Ascending aorta (tissue), 2 donors: ENCODE measurements around the gene CDH23. TPM values are rescaled to one million over a fixed set of nuclear protein-coding genes. Genes with fewer than 3 reads are reported as not detected.

Experiments
- DNase-seq, 2 donors: peaks; one replicate each; pipeline ENCODE4 v3.0.0-alpha.2; 2019; ENCODE audit warnings: low spot score in 2 of 2
- H3K27ac ChIP-seq, 2 donors: fragments of 200-600 bp; sonication (generic); one replicate each; pipeline ENCODE4 v1.5.1; 2016 to 2017; ENCODE audit warnings: mild to moderate bottlenecking in 1 of 2
- H3K27me3 ChIP-seq: fragments of 200-600 bp; sonication (generic); one replicate; pipeline ENCODE4 v1.5.1; 2017
- H3K36me3 ChIP-seq, 2 donors: fragments of 200-600 bp; sonication (generic); one replicate each; pipeline ENCODE4 v1.5.1; 2016
- H3K4me1 ChIP-seq, 2 donors: fragments of 200-600 bp; sonication (generic); one replicate each; pipeline ENCODE4 v1.5.1; 2016 to 2017; ENCODE audit warnings: mild to moderate bottlenecking in 1 of 2
- H3K4me3 ChIP-seq, 2 donors: fragments of 200-600 bp; sonication (generic); one replicate each; pipeline ENCODE4 v1.5.1; 2016 to 2017; ENCODE audit warnings: mild to moderate bottlenecking in 1 of 2
- H3K9me3 ChIP-seq, 2 donors: fragments of 200-600 bp; sonication (generic); one replicate each; pipeline ENCODE4 v1.5.1; 2016
- intact Hi-C: fragments of 100-400 bp; cut with DNase I; formaldehyde crosslinking; loops from one replicate; pipeline ENCODE4 v1.15.1; 2023
- total RNA-seq: library from RNA; depleted of rRNA; stranded (reverse); fragments of >200 nt; gene quantifications from one replicate; pipeline ENCODE4 v1.1.0, GENCODE V29; 2016
- TF ChIP-seq, protein P1 (sequence below), 3 experiments: fragments of 200-600 bp in 2 of 3; fragments of 450-650 bp in 1 of 3; sonication (generic) in 2 of 3; IDR thresholded peaks; one replicate each; pipeline ENCODE4 v1.5.1; 2016 to 2019; ENCODE audit warnings: antibody characterized with exemption in 3 of 3, mild to moderate bottlenecking in 1 of 3, moderate library complexity in 1 of 3

The CDH23 gene
- total RNA-seq, 1 donor from 2014 or later, result 40.9 TPM

DNA sequence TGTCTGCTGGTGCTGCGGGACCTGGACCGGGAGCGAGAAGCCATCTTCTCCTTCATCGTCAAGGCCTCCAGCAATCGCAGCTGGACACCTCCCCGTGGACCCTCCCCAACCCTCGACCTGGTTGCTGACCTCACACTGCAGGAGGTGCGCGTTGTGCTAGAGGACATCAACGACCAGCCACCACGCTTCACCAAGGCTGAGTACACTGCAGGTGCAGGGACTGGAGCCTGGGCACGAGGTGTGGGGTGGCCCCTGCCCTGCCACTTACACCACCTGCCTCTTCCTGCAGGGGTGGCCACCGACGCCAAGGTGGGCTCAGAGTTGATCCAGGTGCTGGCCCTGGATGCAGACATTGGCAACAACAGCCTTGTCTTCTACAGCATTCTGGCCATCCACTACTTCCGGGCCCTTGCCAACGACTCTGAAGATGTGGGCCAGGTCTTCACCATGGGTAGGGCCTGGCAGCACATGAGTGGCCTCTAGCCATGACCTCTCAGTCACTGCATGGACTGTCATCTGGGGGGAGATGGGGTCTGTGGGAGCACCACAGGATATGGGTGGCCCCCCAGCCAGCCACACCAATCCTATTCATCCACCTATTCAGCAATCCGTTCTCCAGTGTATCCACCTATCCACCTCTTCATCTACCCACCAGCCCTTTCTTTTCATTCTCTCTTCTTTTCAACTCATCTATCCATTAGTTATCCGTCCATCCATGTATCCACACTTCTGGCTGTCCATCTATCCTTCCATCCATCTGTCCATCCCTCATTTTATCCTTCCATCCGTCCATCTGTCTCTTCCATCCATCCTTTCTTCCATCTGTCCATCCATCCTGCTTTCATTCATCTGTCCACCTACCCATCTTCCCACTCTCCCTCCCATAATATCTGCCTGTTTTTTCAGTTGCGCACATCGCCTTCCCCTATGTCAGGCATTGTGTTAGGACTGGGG is 411.1 kb downstream of the CDH23 start:
- Histone ChIP-seq H3K27ac (no peak overlapping the region), H3K9me3 (no peaks in the 10 kb centered on the region), H3K4me1 (no peaks in the 10 kb centered on the region), H3K36me3 (no peaks in the 10 kb centered on the region), H3K4me3 (no peak overlapping the region), H3K27me3 (no peaks in the 10 kb centered on the region)
- DNase-seq, result no peak
- intact Hi-C loops, result no loop called here
- TF ChIP-seq, protein P1, sequence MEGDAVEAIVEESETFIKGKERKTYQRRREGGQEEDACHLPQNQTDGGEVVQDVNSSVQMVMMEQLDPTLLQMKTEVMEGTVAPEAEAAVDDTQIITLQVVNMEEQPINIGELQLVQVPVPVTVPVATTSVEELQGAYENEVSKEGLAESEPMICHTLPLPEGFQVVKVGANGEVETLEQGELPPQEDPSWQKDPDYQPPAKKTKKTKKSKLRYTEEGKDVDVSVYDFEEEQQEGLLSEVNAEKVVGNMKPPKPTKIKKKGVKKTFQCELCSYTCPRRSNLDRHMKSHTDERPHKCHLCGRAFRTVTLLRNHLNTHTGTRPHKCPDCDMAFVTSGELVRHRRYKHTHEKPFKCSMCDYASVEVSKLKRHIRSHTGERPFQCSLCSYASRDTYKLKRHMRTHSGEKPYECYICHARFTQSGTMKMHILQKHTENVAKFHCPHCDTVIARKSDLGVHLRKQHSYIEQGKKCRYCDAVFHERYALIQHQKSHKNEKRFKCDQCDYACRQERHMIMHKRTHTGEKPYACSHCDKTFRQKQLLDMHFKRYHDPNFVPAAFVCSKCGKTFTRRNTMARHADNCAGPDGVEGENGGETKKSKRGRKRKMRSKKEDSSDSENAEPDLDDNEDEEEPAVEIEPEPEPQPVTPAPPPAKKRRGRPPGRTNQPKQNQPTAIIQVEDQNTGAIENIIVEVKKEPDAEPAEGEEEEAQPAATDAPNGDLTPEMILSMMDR (IDR thresholded peaks at IDR 0.05), result no peak

DNA sequence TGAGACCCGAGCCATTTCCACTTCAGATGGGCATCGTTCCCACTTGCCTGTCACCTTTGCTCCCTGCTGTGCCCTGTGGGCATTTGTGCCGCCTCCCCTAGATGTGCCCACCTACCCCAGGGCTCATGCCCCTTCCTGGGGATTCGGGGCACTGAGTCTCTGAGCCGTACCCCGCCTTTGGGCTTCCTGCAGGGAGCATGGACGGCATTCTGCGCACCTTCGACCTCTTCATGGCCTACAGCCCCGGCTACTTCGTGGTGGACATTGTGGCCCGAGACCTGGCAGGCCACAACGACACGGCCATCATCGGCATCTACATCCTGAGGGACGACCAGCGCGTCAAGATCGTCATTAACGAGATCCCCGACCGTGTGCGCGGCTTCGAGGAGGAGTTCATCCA is 412.9 kb downstream of the CDH23 start:
- Histone ChIP-seq H3K27ac (no peak overlapping the region), H3K9me3 (no peaks in the 10 kb centered on the region), H3K36me3 (no peaks in the 10 kb centered on the region), H3K4me3 (no peak overlapping the region), H3K4me1 (no peaks in the 10 kb centered on the region), H3K27me3 (no peaks in the 10 kb centered on the region)
- TF ChIP-seq, protein P1 (IDR thresholded peaks at IDR 0.05), result no peak
- intact Hi-C loops, result loop anchor here (5.0 kb wide), 2 partner anchors 412 to 427 kb away; partner anchors contain the start of gene CDH23
- DNase-seq, result no peak

DNA sequence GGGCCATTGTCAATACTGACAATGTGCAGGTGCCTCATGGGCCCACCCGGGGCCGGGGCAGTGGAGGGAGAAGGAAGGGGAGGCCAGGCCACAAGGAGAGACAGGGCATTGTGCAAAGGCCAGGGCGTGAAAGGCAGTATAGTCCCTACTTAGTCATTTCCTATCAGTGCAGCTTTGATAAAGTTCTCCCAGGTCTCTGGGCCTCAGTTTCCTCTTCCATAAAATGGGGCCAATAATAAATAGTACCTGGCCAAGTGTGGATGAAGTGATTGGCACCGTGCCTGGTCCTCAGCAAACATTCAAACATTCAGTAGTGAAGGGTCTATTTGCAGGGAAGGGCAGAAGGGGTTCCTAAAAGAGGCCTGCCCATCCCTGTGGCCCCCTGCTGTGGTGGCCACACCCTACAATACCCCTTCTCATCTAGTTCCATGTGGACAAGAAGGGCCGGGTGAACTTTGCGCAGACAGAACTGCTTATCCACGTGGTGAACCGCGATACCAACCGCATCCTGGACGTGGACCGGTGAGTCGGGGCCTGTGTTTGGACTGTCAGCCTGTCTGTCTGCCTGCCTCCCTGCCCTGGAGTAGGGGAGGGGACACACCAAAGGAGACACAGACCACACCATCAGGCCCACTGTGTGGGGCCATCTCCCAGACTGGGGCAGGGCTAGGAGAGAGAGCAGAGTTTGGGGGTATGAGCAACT is 413.5 kb downstream of the CDH23 start:
- no peak overlapping the region for H3K27ac ChIP-seq
- TF ChIP-seq, protein P1 (IDR thresholded peaks at IDR 0.05), result no peak
- H3K4me1 ChIP-seq, result no peaks in the 10 kb centered on the region
- H3K9me3 ChIP-seq, result no peaks in the 10 kb centered on the region
- no peak for DNase-seq
- H3K36me3 ChIP-seq, result peaks cover 0 to 3% of the 10 kb centered on the region in 2 donors
- H3K27me3 ChIP-seq, result no peaks in the 10 kb centered on the region
- intact Hi-C loops, result loop anchor here (5.0 kb wide), 2 partner anchors 413 to 428 kb away; partner anchors contain the start of gene CDH23
- H3K4me3 ChIP-seq, result no peak overlapping the region

DNA sequence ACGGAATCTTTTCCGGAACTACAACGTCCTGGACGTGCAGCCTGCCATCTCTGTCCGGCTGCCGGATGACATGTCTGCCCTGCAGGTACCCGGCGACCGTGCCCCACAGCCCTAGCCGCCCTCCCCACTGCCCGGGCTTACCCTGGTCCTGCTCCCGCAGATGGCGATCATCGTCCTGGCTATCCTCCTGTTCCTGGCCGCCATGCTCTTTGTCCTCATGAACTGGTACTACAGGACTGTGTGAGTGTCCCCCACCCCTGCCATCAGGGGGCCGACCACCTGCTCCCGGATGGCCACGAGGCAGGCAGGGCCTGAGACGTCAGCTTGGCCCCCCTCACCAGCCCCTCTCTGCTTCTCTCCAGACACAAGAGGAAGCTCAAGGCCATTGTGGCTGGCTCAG is 414.6 kb downstream of the CDH23 start:
- TF ChIP-seq, protein P1 (IDR thresholded peaks at IDR 0.05), result no peak
- intact Hi-C loops, result loop anchor here (1.0 to 5.0 kb wide), 3 partner anchors 414 to 497 kb away; partner anchors contain the start of gene CDH23
- Histone ChIP-seq H3K4me1 (no peaks in the 10 kb centered on the region), H3K9me3 (no peaks in the 10 kb centered on the region), H3K27me3 (no peaks in the 10 kb centered on the region), H3K27ac (no peak overlapping the region), H3K36me3 (peaks cover 11 to 13% of the 10 kb centered on the region in 2 donors), H3K4me3 (no peak overlapping the region)
- no peak for DNase-seq

DNA sequence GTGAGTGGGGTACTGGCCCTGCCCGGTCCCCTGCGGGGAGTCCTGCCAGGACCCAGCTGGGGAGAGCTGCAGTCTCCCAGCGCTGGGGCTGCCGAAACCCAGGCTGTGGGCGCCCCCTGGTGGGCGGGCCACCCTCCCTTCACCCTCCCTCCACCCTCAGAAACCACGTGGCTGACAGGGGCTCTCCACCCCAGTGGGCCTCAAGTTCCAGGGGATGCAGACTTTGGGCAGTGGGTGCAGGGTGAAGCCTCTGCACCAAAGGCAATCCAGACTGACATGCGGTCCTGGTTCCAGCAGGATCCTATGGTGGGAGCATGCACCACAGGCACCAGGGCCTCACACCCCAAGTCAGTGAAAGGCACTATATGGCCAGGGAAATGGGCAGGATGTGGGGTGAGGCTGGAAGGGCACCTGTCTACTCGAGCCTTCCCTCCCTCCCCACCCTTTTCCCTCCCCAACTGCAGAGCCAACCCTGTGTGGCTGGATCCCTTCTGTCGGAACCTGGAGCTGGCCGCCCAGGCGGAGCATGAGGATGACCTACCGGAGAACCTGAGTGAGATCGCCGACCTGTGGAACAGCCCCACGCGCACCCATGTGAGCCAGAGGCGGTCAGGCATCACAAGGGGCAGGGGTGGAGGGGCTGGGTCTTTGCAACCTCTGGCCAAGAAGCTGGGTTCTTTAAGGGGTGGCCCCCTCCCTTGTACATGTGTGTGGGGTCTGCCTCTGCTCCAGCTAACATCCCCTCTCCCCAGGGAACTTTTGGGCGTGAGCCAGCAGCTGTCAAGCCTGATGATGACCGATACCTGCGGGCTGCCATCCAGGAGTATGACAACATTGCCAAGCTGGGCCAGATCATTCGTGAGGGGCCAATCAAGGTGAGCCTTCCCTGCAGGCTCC is 415.5 kb downstream of the CDH23 start:
- DNase-seq, result peak in 1 of 2 donors; percentile 75
- H3K4me3 ChIP-seq, result no peak overlapping the region
- H3K27me3 ChIP-seq, result no peaks in the 10 kb centered on the region
- TF ChIP-seq, protein P1 (IDR thresholded peaks at IDR 0.05), result peak; percentile 73 to 82 (median 77)
- no peak overlapping the region for H3K27ac ChIP-seq
- intact Hi-C loops, result loop anchor here (5.0 kb wide), 2 partner anchors 415 to 430 kb away; partner anchors contain the start of gene CDH23
- no peaks in the 10 kb centered on the region for H3K4me1 ChIP-seq
- peaks cover 21 to 22% of the 10 kb centered on the region in 2 donors for H3K36me3 ChIP-seq
- no peaks in the 10 kb centered on the region for H3K9me3 ChIP-seq
